ENCODE results near the gene VSTM2A. TPM values are rescaled to one million over a fixed set of nuclear protein-coding genes. Genes with fewer than 3 reads are reported as not detected.
"Not testable (repeated sequence)": the region's sequence is repeated elsewhere in the genome, so short reads cannot be mapped to it uniquely, and the experiment has no call there.

The VSTM2A gene, protein sequence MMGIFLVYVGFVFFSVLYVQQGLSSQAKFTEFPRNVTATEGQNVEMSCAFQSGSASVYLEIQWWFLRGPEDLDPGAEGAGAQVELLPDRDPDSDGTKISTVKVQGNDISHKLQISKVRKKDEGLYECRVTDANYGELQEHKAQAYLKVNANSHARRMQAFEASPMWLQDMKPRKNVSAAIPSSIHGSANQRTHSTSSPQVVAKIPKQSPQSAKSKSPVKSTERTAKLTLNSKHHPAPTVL
- 10 to 100 TPM in 5 of 8 experiments, under 1 TPM in 2, not detected in 1; 0.25 to 33.4 (median 15.1) TPM for total RNA-seq

DNA sequence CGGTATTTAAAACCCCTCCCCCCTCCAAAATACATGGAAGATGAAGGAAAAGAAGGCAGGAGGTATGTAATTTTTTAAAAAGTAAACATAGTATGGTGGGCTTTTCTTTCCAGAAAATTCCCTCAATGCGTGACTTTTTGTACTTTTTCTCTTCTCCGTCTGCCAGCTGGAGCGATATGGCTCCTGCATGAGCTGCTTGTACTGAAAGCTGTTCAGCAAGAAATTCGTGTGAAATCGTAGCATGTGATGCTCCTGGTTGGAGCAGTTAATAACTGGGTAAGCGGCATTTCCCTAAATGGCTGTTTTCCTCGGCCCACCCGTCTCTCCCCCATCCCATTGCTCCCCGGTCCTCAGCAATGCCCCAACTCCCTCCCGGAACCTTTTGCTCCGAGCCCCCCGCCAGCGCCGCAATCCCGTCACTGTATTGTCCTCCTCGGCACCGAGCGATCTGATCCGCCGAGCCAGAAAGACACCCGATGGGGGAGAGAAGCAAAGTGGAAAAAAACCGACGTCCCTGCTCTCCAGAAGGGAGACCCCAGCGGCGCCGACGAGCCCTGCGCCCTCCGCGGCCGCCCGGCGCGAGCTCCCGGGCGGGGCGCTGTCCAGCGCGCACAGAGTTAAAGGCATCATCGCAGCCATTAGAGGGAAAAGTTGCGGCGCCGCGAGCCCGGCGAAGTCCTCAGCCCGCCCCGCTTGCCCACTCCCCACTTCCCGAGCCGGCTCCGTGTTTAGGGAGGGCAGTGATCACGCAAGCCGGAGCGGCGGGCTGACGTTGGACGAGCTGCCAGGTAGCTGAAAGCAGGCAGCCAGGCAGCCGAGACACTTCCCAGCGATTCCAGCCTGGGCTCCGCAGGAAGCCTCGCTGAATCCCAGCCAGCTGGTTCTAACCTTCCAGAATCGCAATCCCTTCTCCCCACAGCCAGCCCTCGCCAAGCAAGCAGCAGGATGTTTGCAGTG is at the start of gene VSTM2A:
TSS of gene VSTM2A (plus strand) at position 707 of the 957 bp plus-strand sequence. CDS start 356 bp downstream, outside the sequence.
- peaks cover 2% of the 10 kb centered on the region in 2 donors for H3K4me1 ChIP-seq (replicated peaks in 1 of 2)
- in situ Hi-C loops (cut with MboI; ENCODE audit: low pct_unique_long_range_greater_than_20kb in 2 of 9, low sequenced_read_pairs in 9 of 9, unreplicated experiment in 9 of 9), result no loop called here
- ATAC-seq (replicated peaks in 6 of 8), result peak; percentile 62 to 81 (median 76)
- peak within 1 kb of the TSS; percentile 66 to 75 for H3K27ac ChIP-seq
- 0 to 7% (median 1%) methylated on average over 1 to 27 of the region's 64 CpGs; no CpG with 5 or more reads in 1 of the 10 experiments for WGBS, 10 experiments
- H3K4me3 ChIP-seq, result peak within 1 kb of the TSS; percentile 46 to 79 (median 51)

DNA sequence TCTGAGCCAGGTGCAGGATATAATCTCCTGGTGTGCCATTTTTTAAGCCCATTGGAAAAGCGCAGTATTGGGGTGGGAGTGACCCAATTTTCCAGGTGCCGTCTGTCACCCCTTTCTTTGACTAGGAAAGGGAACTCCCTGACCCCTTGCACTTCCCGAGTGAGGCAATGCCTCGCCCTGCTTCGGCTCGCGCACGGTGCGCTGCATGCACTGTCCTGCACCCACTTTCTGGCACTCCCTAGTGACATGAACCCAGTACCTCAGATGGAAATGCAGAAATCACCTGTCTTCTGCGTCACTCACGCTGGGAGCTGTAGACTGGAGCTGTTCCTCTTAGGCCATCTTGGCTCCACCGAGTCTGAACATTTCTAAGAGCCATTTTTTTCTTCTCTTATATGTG is 37.6 kb upstream of the VSTM2A start:
- H3K4me3 ChIP-seq; H3K4me1 ChIP-seq (replicated peaks in 1 of 2); H3K27ac ChIP-seq; ATAC-seq (replicated peaks in 6 of 8); in situ Hi-C loops (cut with MboI; ENCODE audit: low pct_unique_long_range_greater_than_20kb in 2 of 9, low sequenced_read_pairs in 9 of 9, unreplicated experiment in 9 of 9): not testable (repeated sequence)
- 60 to 100% (median 89%) methylated on average over 1 to 8 of the region's 12 CpGs; no CpG with 5 or more reads in 2 of the 10 experiments for WGBS, 10 experiments

GRCh38 chr7:54529568-54529967 is 12.6 kb upstream of the VSTM2A start:
- Histone ChIP-seq H3K27ac (no peak overlapping the region), H3K4me1 (replicated peaks in 1 of 2) (no peaks in the 10 kb centered on the region), H3K4me3 (no peak overlapping the region)
- in situ Hi-C loops (cut with MboI; ENCODE audit: low pct_unique_long_range_greater_than_20kb in 2 of 9, low sequenced_read_pairs in 9 of 9, unreplicated experiment in 9 of 9), result no loop called here
- ATAC-seq (replicated peaks in 6 of 8), result no peak
- WGBS, 10 experiments, result 0 to 90% (median 51%) methylated on average over 1 of the region's 1 CpG

DNA sequence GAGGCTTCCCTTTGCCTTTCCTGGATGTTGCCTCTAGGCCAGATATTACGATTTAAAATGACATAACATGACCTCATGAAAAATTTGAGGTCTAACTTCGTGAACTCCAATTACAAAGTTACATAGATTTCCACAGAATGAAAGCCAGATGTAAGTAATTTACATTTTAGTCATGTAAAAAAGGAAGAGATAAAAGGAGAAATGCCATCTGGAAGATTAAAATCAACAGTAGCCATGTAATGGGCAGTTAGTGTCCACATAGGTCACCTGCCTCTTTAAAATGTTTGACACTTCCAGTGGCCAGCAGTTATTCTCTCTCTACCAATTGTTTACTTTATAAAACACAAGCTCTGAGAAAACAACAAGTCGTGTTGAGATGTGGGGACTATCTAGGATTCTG is 4.1 kb upstream of the VSTM2A start:
- WGBS, 10 experiments, result 0 to 88% (median 65%) methylated on average over 1 to 3 of the region's 3 CpGs; no CpG with 5 or more reads in 1 of the 10 experiments
- Histone ChIP-seq H3K4me3 (no peak overlapping the region), H3K27ac (no peak overlapping the region), H3K4me1 (replicated peaks in 1 of 2) (peaks cover 0 to 2% of the 10 kb centered on the region in 2 donors)
- no peak for ATAC-seq (replicated peaks in 6 of 8)
- in situ Hi-C loops (cut with MboI; ENCODE audit: low pct_unique_long_range_greater_than_20kb in 2 of 9, low sequenced_read_pairs in 9 of 9, unreplicated experiment in 9 of 9), result no loop called here

DNA sequence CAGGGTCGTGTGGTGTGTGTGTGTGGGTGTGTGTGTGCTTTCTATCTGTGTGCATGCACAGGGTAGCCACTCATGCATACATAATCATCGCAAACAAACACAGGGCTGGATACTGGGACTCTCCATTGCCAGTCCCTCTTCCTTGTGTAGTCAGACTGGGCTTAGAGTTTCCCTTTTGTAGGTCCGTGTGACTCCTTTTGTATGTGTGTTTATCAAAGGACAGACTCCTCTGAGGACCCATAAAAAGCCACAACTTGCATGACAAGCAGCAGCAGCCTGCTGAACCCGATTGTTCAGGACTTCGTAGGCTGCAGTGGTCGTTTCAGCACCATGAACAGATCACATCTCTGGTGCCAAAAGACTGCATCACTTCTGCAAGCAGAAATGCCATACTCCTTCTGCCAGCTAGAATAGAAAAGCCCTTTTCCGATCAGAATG is 895 bp downstream of the VSTM2A start:
- H3K27ac ChIP-seq, result peak overlapping the region in 1 of 2 donors; percentile 66
- peaks cover 2 to 7% of the 10 kb centered on the region in 2 donors for H3K4me1 ChIP-seq (replicated peaks in 1 of 2)
- peak overlapping the region; percentile 46 to 79 (median 51) for H3K4me3 ChIP-seq
- ATAC-seq (replicated peaks in 6 of 8), result peak; percentile 22 to 41 (median 36)
- 0 to 33% (median 0%) methylated on average over 1 to 5 of the region's 7 CpGs; no CpG with 5 or more reads in 1 of the 10 experiments for WGBS, 10 experiments
- in situ Hi-C loops (cut with MboI; ENCODE audit: low pct_unique_long_range_greater_than_20kb in 2 of 9, low sequenced_read_pairs in 9 of 9, unreplicated experiment in 9 of 9), result no loop called here

DNA sequence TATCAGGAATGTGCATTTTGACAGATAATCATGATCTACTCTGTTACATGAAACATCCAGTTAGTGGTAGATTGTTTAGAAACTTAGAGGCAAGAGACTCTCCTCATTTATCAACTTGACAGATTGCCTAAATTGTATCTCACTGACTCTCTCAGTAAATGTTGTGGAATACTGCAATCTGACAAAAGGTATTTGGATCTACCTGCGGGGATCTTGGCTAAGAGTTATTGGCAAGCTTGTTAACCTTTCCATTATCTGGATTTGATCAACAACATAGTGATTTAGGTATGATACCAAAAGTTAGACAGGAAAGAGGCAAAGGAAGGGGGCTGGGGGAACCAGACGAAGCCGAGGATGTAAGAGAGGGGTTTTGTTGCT is 2.0 kb downstream of the VSTM2A start:
- in situ Hi-C loops (cut with MboI; ENCODE audit: low pct_unique_long_range_greater_than_20kb in 2 of 9, low sequenced_read_pairs in 9 of 9, unreplicated experiment in 9 of 9), result no loop called here
- Histone ChIP-seq H3K4me3 (peak overlapping the region; percentile 46 to 79 (median 51)), H3K4me1 (replicated peaks in 1 of 2) (peaks cover 2 to 7% of the 10 kb centered on the region in 2 donors), H3K27ac (no peak overlapping the region)
- 0 to 40% (median 11%) methylated on average over 1 to 3 of the region's 3 CpGs; no CpG with 5 or more reads in 1 of the 10 experiments for WGBS, 10 experiments
- no peak for ATAC-seq (replicated peaks in 6 of 8)

GRCh38 chr7:54544527-54545240 is 2.5 kb downstream of the VSTM2A start:
- in situ Hi-C loops (cut with MboI; ENCODE audit: low pct_unique_long_range_greater_than_20kb in 2 of 9, low sequenced_read_pairs in 9 of 9, unreplicated experiment in 9 of 9), result no loop called here
- Histone ChIP-seq H3K4me3 (peak overlapping the region; percentile 46 to 79 (median 51)), H3K27ac (no peak overlapping the region), H3K4me1 (replicated peaks in 1 of 2) (peaks cover 2 to 7% of the 10 kb centered on the region in 2 donors)
- 0 to 14% (median 5%) methylated on average over 1 to 14 of the region's 45 CpGs; no CpG with 5 or more reads in 3 of the 10 experiments for WGBS, 10 experiments
- ATAC-seq (replicated peaks in 6 of 8), result no peak

DNA sequence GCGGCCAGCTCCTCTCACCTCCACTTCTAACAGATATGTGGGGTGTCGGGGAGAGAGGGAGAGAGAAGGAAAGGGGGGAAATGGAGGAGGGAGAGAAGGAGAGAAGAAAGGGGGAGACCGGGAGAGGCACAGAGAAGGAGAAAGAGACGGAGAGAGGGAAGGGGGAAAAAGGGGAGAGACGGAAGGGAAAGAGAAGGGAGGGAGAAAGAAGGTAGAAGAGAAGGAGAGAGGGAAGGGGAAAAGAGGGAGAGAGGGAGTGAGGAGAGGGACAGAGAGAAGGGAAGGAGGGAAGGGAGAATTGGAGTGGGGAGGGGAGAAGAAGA is 3.0 kb downstream of the VSTM2A start:
- no peak for ATAC-seq (replicated peaks in 6 of 8)
- Histone ChIP-seq H3K4me3 (peak overlapping the region; percentile 46 to 79 (median 51)), H3K4me1 (replicated peaks in 1 of 2) (peaks cover 2 to 7% of the 10 kb centered on the region in 2 donors), H3K27ac (no peak overlapping the region)
- 0 to 7% methylated on average over 2 to 3 of the region's 5 CpGs; no CpG with 5 or more reads in 8 of the 10 experiments for WGBS, 10 experiments
- in situ Hi-C loops (cut with MboI; ENCODE audit: low pct_unique_long_range_greater_than_20kb in 2 of 9, low sequenced_read_pairs in 9 of 9, unreplicated experiment in 9 of 9), result no loop called here

GRCh38 chr7:54546081-54546985 is 4.2 kb downstream of the VSTM2A start:
- peak; percentile 48 to 80 (median 68) for ATAC-seq (replicated peaks in 6 of 8)
- Histone ChIP-seq H3K4me3 (peak overlapping the region; percentile 37 to 56 (median 45)), H3K4me1 (replicated peaks in 1 of 2) (peaks cover 2 to 5% of the 10 kb centered on the region in 2 donors), H3K27ac (no peak overlapping the region)
- in situ Hi-C loops (cut with MboI; ENCODE audit: low pct_unique_long_range_greater_than_20kb in 2 of 9, low sequenced_read_pairs in 9 of 9, unreplicated experiment in 9 of 9), result no loop called here
- WGBS, 10 experiments, result 0 to 6% (median 0%) methylated on average over 3 to 14 of the region's 80 CpGs; no CpG with 5 or more reads in 7 of the 10 experiments

DNA sequence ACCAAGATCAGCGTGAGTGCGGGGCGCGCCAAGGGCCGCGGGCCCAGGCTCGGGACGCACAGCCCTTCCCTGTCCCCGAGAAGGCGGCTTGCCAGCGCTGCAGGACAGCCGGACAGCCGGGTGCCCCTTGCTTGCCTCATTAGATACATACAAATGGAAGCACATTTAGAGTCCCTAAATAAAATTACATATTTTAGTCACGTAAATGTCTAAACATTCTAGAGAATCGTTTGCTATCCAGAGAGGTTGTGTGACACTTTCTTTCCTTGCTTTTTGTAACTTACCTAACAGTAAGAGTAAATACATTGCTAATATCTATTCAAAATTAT is 4.8 kb downstream of the VSTM2A start:
- ATAC-seq (replicated peaks in 6 of 8), result no peak
- Histone ChIP-seq H3K4me1 (replicated peaks in 1 of 2) (peaks cover 2 to 5% of the 10 kb centered on the region in 2 donors), H3K27ac (no peak overlapping the region), H3K4me3 (peak overlapping the region; percentile 37 to 56 (median 45))
- in situ Hi-C loops (cut with MboI; ENCODE audit: low pct_unique_long_range_greater_than_20kb in 2 of 9, low sequenced_read_pairs in 9 of 9, unreplicated experiment in 9 of 9), result no loop called here
- 0 to 10% (median 2%) methylated on average over 3 to 15 of the region's 15 CpGs; no CpG with 5 or more reads in 1 of the 10 experiments for WGBS, 10 experiments

- in situ Hi-C loops (cut with MboI; ENCODE audit: low pct_unique_long_range_greater_than_20kb in 2 of 9, low sequenced_read_pairs in 9 of 9, unreplicated experiment in 9 of 9), result no loop called here
- no peak for ATAC-seq (replicated peaks in 6 of 8)
- Histone ChIP-seq H3K4me3 (no peak overlapping the region), H3K4me1 (replicated peaks in 1 of 2) (peaks cover 0 to 5% of the 10 kb centered on the region in 2 donors), H3K27ac (no peak overlapping the region)
- WGBS, 10 experiments, result 5 to 94% (median 82%) methylated on average over 1 to 3 of the region's 3 CpGs; no CpG with 5 or more reads in 2 of the 10 experiments
Observed at GRCh38 chr7:54550471-54550870, 8.3 kb downstream of the VSTM2A start.

DNA sequence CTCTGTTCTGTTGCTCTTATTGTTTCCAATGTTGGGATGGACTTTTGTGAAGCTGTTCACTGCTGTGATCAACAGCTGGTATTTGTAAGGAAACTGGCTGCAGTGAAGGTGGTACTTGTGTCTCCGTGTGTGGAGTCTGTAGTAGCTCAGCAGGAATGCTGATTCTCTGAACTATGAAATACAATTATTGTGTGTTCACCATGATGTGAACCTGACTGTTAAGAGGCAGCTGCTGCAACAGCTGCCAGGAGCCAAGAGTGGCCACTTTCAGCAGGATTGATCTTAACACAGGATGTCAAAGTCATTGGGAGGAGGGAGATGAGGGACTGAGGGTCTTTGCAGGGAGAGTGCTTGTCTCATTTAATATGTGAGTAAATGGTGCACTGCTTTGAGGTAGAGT is 13.9 kb downstream of the VSTM2A start:
- in situ Hi-C loops (cut with MboI; ENCODE audit: low pct_unique_long_range_greater_than_20kb in 2 of 9, low sequenced_read_pairs in 9 of 9, unreplicated experiment in 9 of 9), result no loop called here
- Histone ChIP-seq H3K4me1 (replicated peaks in 1 of 2) (peaks cover 0 to 8% of the 10 kb centered on the region in 2 donors), H3K4me3 (no peak overlapping the region), H3K27ac (no peak overlapping the region)
- no peak for ATAC-seq (replicated peaks in 6 of 8)
- 0 to 57% (median 17%) methylated on average over 1 of the region's 1 CpG; no CpG with 5 or more reads in 4 of the 10 experiments for WGBS, 10 experiments

All from motor neuron (in vitro differentiated cells).